OCI-LY1 (cell line): ENCODE results near the gene COL16A1.

Experiments
- EZH2 ChIP-seq: fragments of 200-600 bp; sonication (generic), shearing (Covaris generic); IDR thresholded peaks from 2 replicates; pipeline ENCODE4 v1.8.0; 2017; ENCODE audit warnings: borderline replicate concordance, mixed run types, mild to moderate bottlenecking, antibody characterized with exemption, low read length, moderate library complexity, mixed read lengths
- TF ChIP-seq, protein P1 (sequence below): fragments of 200-600 bp; sonication (generic), shearing (Covaris generic); IDR thresholded peaks from 2 replicates; pipeline ENCODE4 v1.5.1; 2017; ENCODE audit warnings: mild to moderate bottlenecking, antibody characterized with exemption, low read length, moderate library complexity, mixed read lengths

DNA sequence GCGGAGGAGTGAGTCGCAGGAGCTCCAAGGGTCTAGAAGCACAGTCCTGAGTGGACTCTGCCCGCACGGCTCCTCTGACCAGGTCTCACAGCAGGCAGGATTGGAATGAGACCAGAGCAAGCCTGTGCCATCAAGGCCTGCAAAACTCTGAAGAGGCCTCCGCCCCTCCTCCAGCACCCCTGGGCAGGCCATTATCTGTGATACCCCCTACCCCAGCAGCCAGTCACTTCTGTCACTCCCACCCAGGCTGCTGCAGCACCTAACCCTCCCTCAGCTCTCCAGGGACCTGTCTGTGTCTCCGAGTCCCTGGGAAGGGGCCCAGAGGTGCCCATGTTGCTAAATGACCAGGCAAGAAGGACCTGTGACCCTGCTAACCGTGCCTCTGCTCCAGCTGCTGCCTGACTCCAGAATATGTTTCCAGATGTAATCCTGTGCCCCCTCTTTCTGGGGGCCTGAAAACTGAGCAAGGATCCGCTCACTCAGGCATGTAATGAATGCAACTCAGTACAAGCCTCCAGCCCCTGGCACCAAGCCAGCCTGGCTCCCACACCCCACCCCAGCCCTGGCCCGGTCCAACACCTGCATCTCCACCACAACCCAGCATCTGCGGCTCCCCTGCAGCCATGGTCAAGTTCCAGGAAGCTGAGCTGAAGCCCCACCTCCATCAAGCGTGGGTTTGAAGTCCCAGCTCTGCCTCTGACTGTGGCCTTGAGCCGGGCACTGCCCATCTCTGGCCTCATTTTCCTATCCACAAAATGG lies 22.1 kb upstream of the COL16A1 start:
- TF ChIP-seq, protein P1, sequence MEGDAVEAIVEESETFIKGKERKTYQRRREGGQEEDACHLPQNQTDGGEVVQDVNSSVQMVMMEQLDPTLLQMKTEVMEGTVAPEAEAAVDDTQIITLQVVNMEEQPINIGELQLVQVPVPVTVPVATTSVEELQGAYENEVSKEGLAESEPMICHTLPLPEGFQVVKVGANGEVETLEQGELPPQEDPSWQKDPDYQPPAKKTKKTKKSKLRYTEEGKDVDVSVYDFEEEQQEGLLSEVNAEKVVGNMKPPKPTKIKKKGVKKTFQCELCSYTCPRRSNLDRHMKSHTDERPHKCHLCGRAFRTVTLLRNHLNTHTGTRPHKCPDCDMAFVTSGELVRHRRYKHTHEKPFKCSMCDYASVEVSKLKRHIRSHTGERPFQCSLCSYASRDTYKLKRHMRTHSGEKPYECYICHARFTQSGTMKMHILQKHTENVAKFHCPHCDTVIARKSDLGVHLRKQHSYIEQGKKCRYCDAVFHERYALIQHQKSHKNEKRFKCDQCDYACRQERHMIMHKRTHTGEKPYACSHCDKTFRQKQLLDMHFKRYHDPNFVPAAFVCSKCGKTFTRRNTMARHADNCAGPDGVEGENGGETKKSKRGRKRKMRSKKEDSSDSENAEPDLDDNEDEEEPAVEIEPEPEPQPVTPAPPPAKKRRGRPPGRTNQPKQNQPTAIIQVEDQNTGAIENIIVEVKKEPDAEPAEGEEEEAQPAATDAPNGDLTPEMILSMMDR, result no peak
- no peak for TF ChIP-seq EZH2
